Fibroblast of the aortic adventitia (primary cell): ENCODE data around the gene OR1D5. TPM values are rescaled to one million over a fixed set of nuclear protein-coding genes. Genes with fewer than 3 reads are reported as not detected.

Source experiments
- DNase-seq: peaks from one replicate; pipeline ENCODE4 v3.0.0-alpha.2; 2010; ENCODE audit warnings: low read depth
- H3K4me3 ChIP-seq: 2 replicates; pipeline ENCODE4 v1.5.1; 2011; ENCODE audit warnings: low read depth, mild to moderate bottlenecking, control low read depth, low read length, moderate library complexity
- total RNA-seq: library from RNA; depleted of rRNA; stranded (reverse); fragments of >200 nt; gene quantifications from 2 replicates; pipeline ENCODE4 v1.2.3, GENCODE V29; 2012; ENCODE audit warnings: low replicate concordance
- TF ChIP-seq, protein P1 (sequence below): IDR thresholded peaks from 2 replicates; pipeline ENCODE4 v1.5.1; 2011; ENCODE audit warnings: mild to moderate bottlenecking, low read length, control low read depth, inconsistent platforms; ENCODE audit not compliant: insufficient read depth

The OR1D5 gene
- total RNA-seq, 1 donor: not detected

DNA sequence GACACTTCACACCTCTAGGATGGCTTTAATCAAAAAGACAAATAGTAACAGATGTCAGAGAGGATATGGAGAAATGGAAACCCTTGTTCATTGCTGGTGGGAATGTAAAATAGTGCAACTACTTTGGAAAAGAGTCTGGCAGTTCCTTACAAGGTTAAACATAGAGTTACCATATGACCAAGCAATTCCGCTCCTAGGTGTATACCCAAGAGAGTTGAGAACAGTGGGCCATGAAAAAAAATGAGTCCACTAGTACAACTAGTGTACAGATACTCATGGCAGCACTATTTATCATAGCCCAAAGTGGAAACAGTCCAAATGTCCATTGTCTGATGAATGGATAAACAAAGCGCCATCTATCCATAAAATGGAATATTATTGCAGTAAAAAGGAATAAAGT is 39.1 kb downstream of the OR1D5 start:
- no peak for DNase-seq
- H3K4me3 ChIP-seq: no peak overlapping the region
- TF ChIP-seq, protein P1, sequence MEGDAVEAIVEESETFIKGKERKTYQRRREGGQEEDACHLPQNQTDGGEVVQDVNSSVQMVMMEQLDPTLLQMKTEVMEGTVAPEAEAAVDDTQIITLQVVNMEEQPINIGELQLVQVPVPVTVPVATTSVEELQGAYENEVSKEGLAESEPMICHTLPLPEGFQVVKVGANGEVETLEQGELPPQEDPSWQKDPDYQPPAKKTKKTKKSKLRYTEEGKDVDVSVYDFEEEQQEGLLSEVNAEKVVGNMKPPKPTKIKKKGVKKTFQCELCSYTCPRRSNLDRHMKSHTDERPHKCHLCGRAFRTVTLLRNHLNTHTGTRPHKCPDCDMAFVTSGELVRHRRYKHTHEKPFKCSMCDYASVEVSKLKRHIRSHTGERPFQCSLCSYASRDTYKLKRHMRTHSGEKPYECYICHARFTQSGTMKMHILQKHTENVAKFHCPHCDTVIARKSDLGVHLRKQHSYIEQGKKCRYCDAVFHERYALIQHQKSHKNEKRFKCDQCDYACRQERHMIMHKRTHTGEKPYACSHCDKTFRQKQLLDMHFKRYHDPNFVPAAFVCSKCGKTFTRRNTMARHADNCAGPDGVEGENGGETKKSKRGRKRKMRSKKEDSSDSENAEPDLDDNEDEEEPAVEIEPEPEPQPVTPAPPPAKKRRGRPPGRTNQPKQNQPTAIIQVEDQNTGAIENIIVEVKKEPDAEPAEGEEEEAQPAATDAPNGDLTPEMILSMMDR: no peak

DNA sequence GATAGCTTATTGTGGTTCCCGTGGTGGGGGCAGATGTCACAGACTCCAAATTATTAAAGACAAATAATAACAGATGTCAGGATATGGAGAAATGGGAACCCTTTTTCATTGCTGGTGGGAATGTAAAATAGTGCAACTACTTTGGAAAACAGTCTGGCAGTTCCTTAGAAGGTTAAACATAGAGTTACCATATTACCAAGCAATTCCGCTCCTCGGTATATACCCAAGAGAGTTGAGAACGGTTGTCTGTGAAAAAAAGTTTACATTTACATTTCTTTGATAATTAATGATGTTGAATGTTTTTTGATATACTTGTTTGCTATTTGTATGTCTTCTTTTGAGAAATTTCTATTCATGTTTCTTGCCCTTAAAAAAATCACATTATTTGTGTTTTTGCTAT is 41.2 kb downstream of the OR1D5 start:
- DNase-seq: no peak
- TF ChIP-seq, protein P1: no peak
- no peak overlapping the region for H3K4me3 ChIP-seq

DNA sequence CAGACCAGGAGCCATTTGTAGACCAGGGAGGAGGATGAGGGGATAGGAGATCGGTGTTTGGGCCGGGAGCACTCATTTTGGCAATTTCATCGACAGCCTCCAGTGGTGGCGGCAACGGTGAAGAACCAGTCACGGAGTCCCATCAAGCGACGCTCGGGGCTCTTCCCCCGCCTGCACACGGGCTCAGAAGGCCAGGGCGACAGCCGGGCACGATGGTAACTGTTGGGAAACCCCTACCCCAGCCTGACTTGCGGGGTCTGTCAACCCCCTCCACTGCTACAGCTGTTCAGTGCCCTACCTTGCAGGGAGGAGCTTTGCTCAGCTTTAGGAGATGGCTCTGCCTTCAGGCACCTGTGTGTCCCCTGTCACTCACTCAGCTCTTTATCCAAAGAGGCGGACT is 43.0 kb downstream of the OR1D5 start:
- TF ChIP-seq, protein P1: no peak
- no peak for DNase-seq

DNA sequence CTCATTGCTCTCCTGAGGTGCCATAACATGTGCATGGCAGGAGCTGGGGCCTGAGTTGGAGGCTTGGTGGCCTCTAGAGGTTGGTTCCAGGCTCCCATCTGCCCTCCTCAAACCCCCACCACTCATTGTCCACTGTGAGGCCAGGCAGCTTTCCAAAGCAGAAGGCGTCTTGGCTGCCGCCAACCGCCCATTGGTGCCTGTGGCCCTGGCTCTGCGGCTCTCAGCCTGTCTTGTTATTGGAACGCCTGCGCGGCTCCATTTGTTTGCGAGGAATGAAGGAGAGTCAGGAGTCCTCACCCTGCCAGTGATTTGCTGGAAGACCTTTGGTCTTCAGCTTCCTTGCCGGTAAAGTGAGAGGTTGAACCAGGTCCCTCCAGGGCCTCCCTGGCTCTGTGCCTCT is 43.6 kb downstream of the OR1D5 start:
- DNase-seq: no peak
- no peak overlapping the region for H3K4me3 ChIP-seq
- TF ChIP-seq, protein P1: no peak

More for the DNA sequence above, 43.0 kb downstream of the OR1D5 start:
- H3K4me3 ChIP-seq: no peak overlapping the region

DNA sequence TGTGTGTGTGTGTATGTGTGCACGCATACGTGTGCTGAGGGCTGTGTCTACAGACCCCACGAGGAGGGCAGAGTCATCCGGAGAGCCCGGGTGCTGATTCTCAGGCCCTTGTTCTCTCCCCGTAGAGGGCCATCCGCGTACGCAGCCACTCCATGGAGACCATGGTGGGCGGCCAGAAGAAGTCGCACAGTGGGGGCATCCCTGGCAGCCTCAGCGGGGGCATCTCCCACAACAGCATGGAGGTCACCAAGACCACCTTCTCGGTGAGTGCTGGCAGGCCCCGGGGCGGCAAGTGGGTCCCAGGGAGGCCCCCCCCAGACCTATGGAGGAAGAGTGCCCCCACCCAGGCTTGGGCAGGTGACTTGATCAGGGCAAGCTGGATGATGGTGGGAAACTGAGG is 45.5 kb downstream of the OR1D5 start:
- no peak overlapping the region for H3K4me3 ChIP-seq
- DNase-seq: no peak
- TF ChIP-seq, protein P1: no peak

DNA sequence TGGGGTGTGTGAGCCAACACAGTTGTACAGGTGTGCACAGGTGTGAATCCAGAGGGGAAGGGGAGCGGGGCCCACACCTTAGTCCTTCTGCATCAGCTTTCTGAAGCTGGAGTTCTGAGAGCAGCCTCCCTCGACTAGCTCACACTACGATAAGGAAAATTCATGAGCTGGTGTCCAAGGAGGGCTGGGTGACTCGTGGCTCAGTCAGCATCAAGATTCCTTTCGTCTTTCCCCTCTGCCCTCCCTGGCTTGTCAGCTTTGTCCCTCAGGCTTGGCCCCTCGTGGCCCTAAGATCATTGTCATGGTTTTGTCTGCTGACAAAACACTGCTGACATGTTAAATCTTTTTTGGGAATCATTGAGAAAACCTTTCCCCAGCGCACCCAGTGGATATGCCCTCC is 47.5 kb downstream of the OR1D5 start:
- DNase-seq: peak; percentile 45
- TF ChIP-seq, protein P1: no peak
- H3K4me3 ChIP-seq: no peak overlapping the region

DNA sequence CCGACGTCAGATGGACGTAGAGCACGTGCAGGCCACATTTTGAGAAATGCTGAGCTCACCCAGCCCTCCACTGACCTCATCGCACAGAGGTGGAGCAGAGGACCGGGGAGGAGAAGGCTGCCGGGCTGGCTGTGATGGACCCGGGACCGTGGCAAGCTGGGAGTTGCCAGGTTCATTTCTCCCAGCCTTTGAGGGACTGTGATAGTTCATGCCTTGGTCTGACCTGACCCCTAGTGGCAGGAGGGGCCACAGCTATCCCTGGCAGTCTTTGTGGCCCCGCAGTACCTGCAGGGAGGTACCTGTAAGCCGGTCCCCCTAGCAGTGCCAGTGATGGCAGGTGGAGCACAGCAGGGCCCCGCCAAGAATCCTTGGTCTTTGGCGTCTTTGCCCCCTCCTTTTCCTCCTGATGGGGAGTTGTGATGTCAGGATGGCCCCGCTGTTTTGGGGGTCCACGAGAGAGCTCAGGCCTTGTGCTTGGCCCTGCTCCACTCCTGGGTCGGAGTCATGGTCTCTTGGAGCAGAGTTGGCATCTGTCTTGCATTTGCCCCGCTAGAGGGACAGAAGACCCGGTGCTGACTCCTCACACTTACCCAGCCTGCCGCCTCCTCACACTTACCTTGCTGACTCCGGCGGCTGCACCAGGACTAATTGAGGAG is 50.4 kb downstream of the OR1D5 start:
- H3K4me3 ChIP-seq: no peak overlapping the region
- TF ChIP-seq, protein P1: peak; percentile 71
- DNase-seq: peak; percentile 62
